H1 (cell line): ENCODE measurements around the gene KRT81. TPM values are rescaled to one million over a fixed set of nuclear protein-coding genes. Genes with fewer than 3 reads are reported as not detected.

Experiments
- CTCF ChIA-PET: fragments of 300-600 bp; sonication (Branson Sonifier 250); formaldehyde crosslinking; loops from one replicate; lab custom pipeline; 2021; ENCODE audit not compliant: partially characterized antibody; lab: Charles Lee
- POLR2A ChIA-PET: fragments of 300-600 bp; sonication (Branson Sonifier 250); formaldehyde crosslinking; loops from one replicate; lab custom pipeline; 2021; ENCODE audit warnings: inconsistent platforms; ENCODE audit not compliant: partially characterized antibody; lab: Charles Lee
- DNase-seq, 2 experiments: peaks; one replicate each; pipeline versions ENCODE4 v3.0.0 to v3.0.0-alpha.2; 2010 to 2022; ENCODE audit warnings: low spot score in 2 of 2, low read depth in 1 of 2, mixed read lengths in 1 of 2
- FAIRE-seq: peaks from 2 replicates; lab custom pipeline; 2011; peaks lifted over from hg19 to GRCh38; lab: Jason Lieb, UNC
- H2AFZ ChIP-seq: 2 replicates; pipeline ENCODE4 v1.8.1; 2012; ENCODE audit warnings: low read length, inconsistent platforms
- H2AK5ac ChIP-seq: 2 replicates; pipeline ENCODE4 v1.6.1; 2013; ENCODE audit warnings: low read depth, low read length
- H2BK120ac ChIP-seq: replicated peaks from 2 replicates; pipeline ENCODE3; 2013; ENCODE audit warnings: low read depth, low read length, inconsistent platforms
- H2BK12ac ChIP-seq: 2 replicates; pipeline ENCODE4 v1.6.1; 2013; ENCODE audit warnings: low read depth, low read length
- H2BK15ac ChIP-seq: 2 replicates; pipeline ENCODE4 v1.6.1; 2013; ENCODE audit warnings: low read length
- H2BK20ac ChIP-seq: 2 replicates; pipeline ENCODE4 v1.6.1; 2013; ENCODE audit warnings: low read length
- H2BK5ac ChIP-seq: 2 replicates; pipeline ENCODE4 v1.6.1; 2013; ENCODE audit warnings: low read depth, low read length
- H3K14ac ChIP-seq: 2 replicates; pipeline ENCODE4 v1.6.1; 2013; ENCODE audit warnings: inconsistent platforms; ENCODE audit not compliant: insufficient read length
- H3K18ac ChIP-seq: 2 replicates; pipeline ENCODE4 v1.6.1; 2013; ENCODE audit warnings: low read length; ENCODE audit errors: extremely low read depth
- H3K23ac ChIP-seq: 2 replicates; pipeline ENCODE4 v1.6.1; 2013; ENCODE audit warnings: inconsistent platforms; ENCODE audit not compliant: insufficient read length
- H3K23me2 ChIP-seq: 2 replicates; pipeline ENCODE4 v1.6.1; 2013; ENCODE audit warnings: low read depth, low read length
- H3K27ac ChIP-seq: 2 replicates; pipeline ENCODE4 v1.6.1; 2011; ENCODE audit warnings: low read depth, low read length, inconsistent platforms
- H3K27me3 ChIP-seq, 4 experiments: replicated peaks in 1 of 4; 1 replicate in 1 of 4; 2 replicates in 3 of 4; pipeline versions ENCODE4 v1.6.1 to v1.8.1; 2011 to 2013; ENCODE audit warnings: low read length in 3 of 4, mild to moderate bottlenecking in 3 of 4, inconsistent platforms in 2 of 4, mixed read lengths in 2 of 4, moderate library complexity in 1 of 4; ENCODE audit not compliant: control insufficient read depth in 3 of 4, insufficient read depth in 3 of 4; ENCODE audit errors: extremely low read depth in 1 of 4
- H3K36me3 ChIP-seq, 4 experiments: 2 replicates each; pipeline versions ENCODE4 v1.6.1 to v1.8.1; 2011 to 2013; ENCODE audit warnings: mild to moderate bottlenecking in 4 of 4, low read length in 3 of 4, moderate library complexity in 2 of 4, control low read depth in 1 of 4, inconsistent platforms in 1 of 4; ENCODE audit not compliant: insufficient read depth in 4 of 4, control insufficient read depth in 2 of 4
- H3K4ac ChIP-seq: replicated peaks from 2 replicates; pipeline ENCODE3; 2013; ENCODE audit warnings: low read length, low read depth, mixed read lengths, inconsistent platforms; ENCODE audit not compliant: insufficient read length
- H3K4me1 ChIP-seq, 4 experiments: replicated peaks in 1 of 4; 1 replicate in 1 of 4; 2 replicates in 3 of 4; pipeline versions ENCODE4 v1.6.1 to v1.8.1; 2011 to 2013; ENCODE audit warnings: low read length in 3 of 4, inconsistent platforms in 2 of 4, mixed read lengths in 1 of 4; ENCODE audit not compliant: insufficient read depth in 4 of 4, control insufficient read depth in 3 of 4
- H3K4me2 ChIP-seq, 2 experiments: 2 replicates each; pipeline versions ENCODE4 v1.6.1 to v1.8.1; 2011 to 2013; ENCODE audit warnings: low read depth in 2 of 2, low read length in 2 of 2, control low read depth in 1 of 2, inconsistent platforms in 1 of 2, mild to moderate bottlenecking in 1 of 2; ENCODE audit not compliant: insufficient read depth in 1 of 2
- H3K4me3 ChIP-seq, 4 experiments: fragments of 200-600, 300-600 bp in 1 of 4; sonication (generic), shearing (Covaris generic), sonication (Bioruptor Twin) in 1 of 4; 2 replicates each; pipeline versions ENCODE4 v1.5.1 to v1.8.1; 2011 to 2016; ENCODE audit warnings: low read length in 4 of 4, low read depth in 3 of 4, control low read depth in 2 of 4, inconsistent platforms in 2 of 4, mild to moderate bottlenecking in 2 of 4, mixed read lengths in 1 of 4, moderate library complexity in 1 of 4; ENCODE audit not compliant: insufficient read depth in 2 of 4; ENCODE audit errors: extremely low read depth in 1 of 4
- H3K56ac ChIP-seq: replicated peaks from 2 replicates; pipeline ENCODE3; 2013; ENCODE audit warnings: low read depth, mild to moderate bottlenecking, mixed read lengths, low read length, inconsistent platforms; ENCODE audit not compliant: insufficient read length
- H3K79me1 ChIP-seq: 2 replicates; pipeline ENCODE4 v1.6.1; 2013; ENCODE audit warnings: low read depth, low read length, control low read depth
- H3K79me2 ChIP-seq, 2 experiments: 2 replicates each; pipeline versions ENCODE4 v1.6.1 to v1.8.1; 2012 to 2013; ENCODE audit warnings: low read length in 2 of 2, mild to moderate bottlenecking in 2 of 2, inconsistent platforms in 1 of 2; ENCODE audit not compliant: insufficient read depth in 2 of 2, control insufficient read depth in 1 of 2
- H3K9ac ChIP-seq, 4 experiments: replicated peaks in 1 of 4; 1 replicate in 1 of 4; 2 replicates in 3 of 4; pipeline versions ENCODE4 v1.6.1 to v1.8.1; 2011 to 2013; ENCODE audit warnings: low read depth in 3 of 4, low read length in 3 of 4, control low read depth in 2 of 4, mild to moderate bottlenecking in 2 of 4, moderate library complexity in 2 of 4, inconsistent platforms in 1 of 4; ENCODE audit errors: extremely low read depth in 1 of 4
- H3K9me3 ChIP-seq, 2 experiments: 2 replicates each; pipeline versions ENCODE4 v1.6.1 to v1.8.1; 2012 to 2013; ENCODE audit warnings: mild to moderate bottlenecking in 2 of 2, moderate library complexity in 2 of 2, control low read depth in 1 of 2, inconsistent platforms in 1 of 2, low read depth in 1 of 2, low read length in 1 of 2, mixed read lengths in 1 of 2; ENCODE audit not compliant: insufficient read depth in 2 of 2
- H4K20me1 ChIP-seq, 2 experiments: replicated peaks in 1 of 2; 2 replicates each; pipeline versions ENCODE3 to v1.8.1; 2011 to 2013; ENCODE audit warnings: inconsistent platforms in 2 of 2, low read length in 2 of 2, mild to moderate bottlenecking in 1 of 2; ENCODE audit not compliant: insufficient read depth in 2 of 2, control insufficient read depth in 1 of 2
- H4K5ac ChIP-seq: 2 replicates; pipeline ENCODE4 v1.6.1; 2013; ENCODE audit warnings: low read length, low read depth, mixed read lengths, inconsistent platforms; ENCODE audit not compliant: insufficient read length
- H4K8ac ChIP-seq: 2 replicates; pipeline ENCODE4 v1.8.0; 2013; ENCODE audit warnings: mild to moderate bottlenecking, moderate library complexity, low read length, inconsistent platforms; ENCODE audit not compliant: insufficient read depth; ENCODE audit errors: extremely low read depth
- H4K91ac ChIP-seq: replicated peaks from 2 replicates; pipeline ENCODE3; 2013; ENCODE audit warnings: low read length, mixed read lengths, inconsistent platforms; ENCODE audit not compliant: insufficient read length
- BCL11A ChIP-seq, 2 experiments: IDR thresholded peaks; one replicate each; pipeline ENCODE4 v1.6.1; 2011; ENCODE audit warnings: low read depth in 2 of 2, low read length in 2 of 2, mild to moderate bottlenecking in 2 of 2
- CBX8 ChIP-seq: fragments of 300-800, 300-1000 bp; sonication (generic); IDR thresholded peaks from 2 replicates; pipeline ENCODE4 v1.7.1; 2016; ENCODE audit warnings: low read depth, low read length, borderline replicate concordance
- HDAC2 ChIP-seq, 2 experiments: fragments of 300-600 bp in 1 of 2; sonication (generic) in 1 of 2; IDR thresholded peaks; 2 replicates each; pipeline ENCODE4 v1.6.1; 2011 to 2012; ENCODE audit warnings: low read depth in 2 of 2, low read length in 2 of 2, mild to moderate bottlenecking in 2 of 2, moderate library complexity in 2 of 2, borderline replicate concordance in 1 of 2, inconsistent platforms in 1 of 2
- RBBP5 ChIP-seq: IDR thresholded peaks from 2 replicates; pipeline ENCODE4 v1.7.1; 2012; ENCODE audit warnings: low read depth, mild to moderate bottlenecking, inconsistent platforms, low read length, moderate library complexity, borderline replicate concordance
- RNF2 ChIP-seq: fragments of 200-900, 300-1000 bp; sonication (generic); IDR thresholded peaks from 2 replicates; pipeline ENCODE4 v1.7.1; 2016; ENCODE audit warnings: borderline replicate concordance, low read depth, mild to moderate bottlenecking, antibody characterized with exemption, low read length; ENCODE audit not compliant: poor library complexity, severe bottlenecking; ENCODE audit errors: missing control alignments
- SUZ12 ChIP-seq: fragments of 200-600 bp; sonication (generic); IDR thresholded peaks from 2 replicates; pipeline ENCODE4 v1.6.1; 2012; ENCODE audit warnings: mild to moderate bottlenecking, inconsistent platforms, low read length, moderate library complexity, mixed read lengths
- TAF1 ChIP-seq: IDR thresholded peaks from 2 replicates; pipeline ENCODE4 v1.6.1; 2011; ENCODE audit warnings: mild to moderate bottlenecking, low read depth, low read length
- USF2 ChIP-seq: IDR thresholded peaks from 2 replicates; pipeline ENCODE4 v1.6.1; 2011; ENCODE audit warnings: low read length, improper control_type of control experiment
- WGBS, 2 experiments: shearing (Covaris generic) in 1 of 2; methylation state at CpG; one replicate each; pipeline versions ENCODE4 v1.1.6 to v1.1.7; 2013 to 2015; ENCODE audit warnings: low lambda C conversion rate in 2 of 2, mixed read lengths in 2 of 2, inconsistent platforms in 1 of 2, low coverage in 1 of 2, missing lambda C conversion rate in 1 of 2; ENCODE audit not compliant: insufficient replicate concordance in 2 of 2, insufficient coverage in 1 of 2, insufficient read length in 1 of 2; ENCODE audit errors: extremely low coverage in 1 of 2, missing lambda C conversion rate in 1 of 2; 5-methylcytosine and 5-hydroxymethylcytosine counted together
- polyA plus RNA-seq, 7 experiments: library from polyadenylated mRNA; depleted of rRNA in 3 of 7; stranded (reverse) in 5 of 7; unstranded in 2 of 7; fragments of >200 nt in 5 of 7; fragments of 200-250 nt in 2 of 7; gene quantifications; 1 replicate in 5 of 7; 2 replicates in 1 of 7; 4 replicates in 1 of 7; pipeline versions ENCODE4 v1.2.1 to v1.2.3, GENCODE V29; 2011 to 2013; ENCODE audit warnings: missing spikeins in 2 of 7, mixed read lengths in 2 of 7
- total RNA-seq: library from RNA; stranded (reverse); fragmentation: NEBNext Ultra II Directional; extraction: Animal tissue kit (Norgen Biotek cat#: 25700); gene quantifications from 2 replicates; pipeline ENCODE4 v1.2.1, GENCODE V29; 2021

Gene KRT81
- total and polyA plus RNA-seq, 2 of the 8 experiments (the other 6 are each of a cell fraction or from before 2014, with no cell fraction given) = not detected

GRCh38 chr12:52248541-52249461 lies 42.5 kb downstream of the KRT81 start:
- Histone ChIP-seq H3K4me3 (no peak overlapping the region), H3K79me1 (no peaks in the 10 kb centered on the region), H3K36me3 (no peaks in the 10 kb centered on the region), H2BK120ac (no peak overlapping the region), H3K9me3 (no peaks in the 10 kb centered on the region), H2BK12ac (0 out of 2 replicates have a peak overlapping the region, but pooled peaks have one; percentile 1), H3K9ac (no peak overlapping the region), H3K18ac (no peak overlapping the region), H4K5ac (no peak overlapping the region), H4K91ac (no peak overlapping the region), H4K8ac (no peak overlapping the region), H2AK5ac (no peak overlapping the region; the same call in 1 of the 2 replicates), H3K14ac (no peak overlapping the region), H3K4ac (no peak overlapping the region), H2BK20ac (peak overlapping the region; percentile 86; the same call in 1 of the 2 replicates), H2BK15ac (no peak overlapping the region), H2AFZ (no peak overlapping the region), H3K27ac (no peak overlapping the region), H2BK5ac (no peak overlapping the region), H3K27me3 (peaks cover 4 to 29% (median 23%) of the 10 kb centered on the region in 4 experiments), H3K56ac (no peak overlapping the region), H3K4me1 (peaks cover 0 to 12% (median 5%) of the 10 kb centered on the region in 4 experiments; a peak in 5 of 7 replicates), H3K79me2 (no peaks in the 10 kb centered on the region), H3K4me2 (no peak overlapping the region; a peak in 1 of 4 replicates), H4K20me1 (no peaks in the 10 kb centered on the region), H3K23me2 (peaks cover 3% of the 10 kb centered on the region; the same call in 1 of the 2 replicates), H3K23ac (no peak overlapping the region)
- POLR2A ChIA-PET = interaction anchor here (3.0 kb wide), 1 partner anchor 11 kb away, joined by 12 read pairs; no protein-coding TSS in a partner anchor
- FAIRE-seq = no peak
- no peak for DNase-seq
- 85% methylated on average over 17 of the region's 18 CpGs; no CpG with 5 or more reads in 1 of the 2 experiments for WGBS, 2 experiments
- TF ChIP-seq SUZ12 = no peak
- TF ChIP-seq RNF2 = no peak
- TF ChIP-seq RBBP5 = no peak
- TF ChIP-seq TAF1 = no peak
- no peak for TF ChIP-seq USF2
- no peak for TF ChIP-seq CBX8
- TF ChIP-seq HDAC2 (IDR thresholded peaks at IDR 0.05; ENCODE audit: borderline replicate concordance in 1 of 2, low read depth in 2 of 2, low read length in 2 of 2) = no peak
- TF ChIP-seq BCL11A (IDR thresholded peaks at IDR 0.05; ENCODE audit: low read depth in 2 of 2, low read length in 2 of 2) = no peak
- CTCF ChIA-PET = interaction anchor here (0.9 to 14.6 kb wide), 10 partner anchors 11 to 105 kb away, joined by 3 to 151 read pairs (median 31); partner anchors contain the start of gene KRT7
